Fibroblast of skin of left quadriceps (primary cell): Measurements from ENCODE around the gene PPP1R37.
"Not testable (repeated sequence)": the region's sequence is repeated elsewhere in the genome, so short reads cannot be mapped to it uniquely, and the experiment has no call there.

Experiments
- DNase-seq, 2 experiments: peaks; one replicate each; pipeline ENCODE4 v3.0.0-alpha.2; 2013; ENCODE audit warnings: low read depth in 2 of 2

PPP1R37 gene

DNA sequence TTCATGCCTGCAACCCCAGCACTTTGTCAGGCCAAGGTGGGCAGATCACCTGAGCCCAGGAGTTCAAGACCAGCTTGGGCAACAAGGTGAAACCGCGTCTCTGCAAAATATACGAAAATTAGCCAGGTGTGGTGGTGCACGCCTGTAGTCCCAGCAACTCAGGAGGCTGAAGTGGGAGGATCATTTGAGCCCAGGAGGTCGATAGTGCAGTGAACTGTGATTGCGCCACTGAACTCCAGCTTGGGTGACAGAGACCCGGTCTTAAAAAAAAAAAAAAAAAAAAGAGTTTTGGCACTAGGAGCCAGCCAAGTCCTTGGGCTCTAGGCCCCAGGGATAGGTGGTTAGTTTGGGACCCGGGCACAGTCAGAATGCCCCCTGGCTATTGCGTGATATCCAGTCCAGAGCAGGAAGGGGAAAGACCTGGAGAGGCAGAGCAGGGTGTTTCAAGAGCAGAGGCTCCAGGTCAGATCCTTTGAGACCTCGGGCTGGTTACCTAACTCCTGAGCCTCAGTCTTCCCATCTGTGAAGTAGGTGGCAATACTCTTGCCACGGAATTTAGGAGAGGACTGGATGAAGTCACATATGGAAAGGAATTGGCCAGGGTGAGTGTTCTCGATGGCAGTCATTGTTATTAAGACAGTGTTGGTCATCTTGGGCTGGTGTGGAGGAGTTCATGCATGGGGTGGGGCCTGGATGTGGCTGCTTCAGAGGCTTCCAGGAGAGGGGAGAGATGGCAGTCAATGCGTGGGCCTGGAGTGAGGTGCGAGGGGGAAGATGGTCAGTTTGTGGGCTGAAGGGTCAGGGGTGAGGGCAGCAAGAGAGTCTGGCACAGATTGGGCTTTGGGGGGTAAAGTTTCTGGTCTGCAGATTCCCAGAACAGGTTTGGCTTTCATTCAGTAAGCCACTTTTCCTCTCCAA lies 2.8 kb downstream of the PPP1R37 start:
- no peak for DNase-seq

DNA sequence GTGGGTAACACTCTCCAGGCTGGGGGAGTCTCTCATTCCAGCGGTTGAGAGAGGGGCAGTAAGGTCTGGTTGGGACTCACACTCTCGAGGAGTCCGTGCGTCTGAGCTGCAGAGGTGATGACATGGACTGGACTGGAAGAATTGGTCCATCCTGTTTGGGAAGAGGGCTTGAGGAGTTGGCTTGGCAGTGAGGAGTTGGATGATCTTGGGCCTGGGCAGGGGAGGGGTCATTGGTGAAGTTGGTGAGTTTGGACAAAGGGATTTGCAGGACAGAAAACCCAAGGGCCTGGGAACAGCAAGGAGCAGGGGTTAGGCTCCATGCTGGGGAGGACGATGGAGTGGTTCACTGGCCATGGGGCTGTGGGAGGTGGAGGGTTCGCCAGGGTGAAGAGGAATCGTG lies 3.7 kb downstream of the PPP1R37 start:
- no peak for DNase-seq

DNA sequence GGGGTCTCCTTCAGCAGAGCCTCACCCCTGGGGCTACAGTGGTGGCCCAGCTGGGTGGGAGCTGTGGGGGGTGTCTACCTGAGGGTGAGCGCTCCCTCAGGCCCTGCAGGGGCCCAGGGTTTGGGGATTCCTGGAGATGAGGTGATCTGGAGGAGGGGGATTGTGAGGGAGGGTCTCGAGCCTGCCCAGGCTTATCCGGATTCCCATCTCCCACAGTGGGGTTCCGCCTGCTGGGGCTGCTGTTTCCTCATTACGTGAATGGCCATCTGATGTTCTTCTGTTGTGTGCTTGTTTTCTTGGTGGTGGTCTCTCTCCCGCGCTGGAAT lies 4.4 kb downstream of the PPP1R37 start:
- DNase-seq = no peak

DNA sequence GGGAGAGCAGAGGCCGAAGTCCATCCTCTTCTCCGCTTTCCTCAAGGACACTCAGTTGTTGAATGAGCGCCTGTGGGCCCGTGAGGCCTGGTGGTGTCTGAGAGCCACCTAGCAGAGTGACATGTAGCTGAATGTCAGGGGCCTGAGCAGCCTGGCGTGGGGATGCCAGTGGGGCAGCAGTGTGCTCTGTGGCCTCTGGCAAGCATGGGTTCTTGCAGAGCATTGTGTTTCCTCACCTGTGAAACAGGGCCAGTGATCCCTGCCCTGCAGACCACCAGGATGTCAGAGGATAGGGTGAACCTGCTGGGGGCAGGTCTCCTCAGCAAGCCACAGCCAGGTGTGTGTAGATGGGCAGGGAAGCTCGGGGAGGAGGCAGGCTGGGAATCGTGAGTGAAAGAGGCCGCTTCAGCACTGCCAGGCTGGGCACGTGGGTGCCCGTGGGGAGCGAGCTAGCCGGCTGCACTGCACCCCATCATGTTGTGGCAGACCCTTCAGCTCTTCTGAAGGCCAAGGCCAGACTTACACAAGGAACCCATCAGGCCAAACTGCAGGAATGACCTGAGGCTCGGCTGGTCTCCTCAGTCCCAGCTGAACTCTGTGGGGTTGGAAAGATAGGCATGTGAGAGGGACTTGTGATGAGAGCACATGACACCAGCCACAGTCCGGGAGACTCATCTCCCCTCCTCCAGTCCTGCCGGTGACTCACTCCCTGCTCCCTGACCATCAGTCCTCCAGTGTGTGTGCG lies 5.0 kb downstream of the PPP1R37 start:
- DNase-seq = peak; percentile 53 to 59

DNA sequence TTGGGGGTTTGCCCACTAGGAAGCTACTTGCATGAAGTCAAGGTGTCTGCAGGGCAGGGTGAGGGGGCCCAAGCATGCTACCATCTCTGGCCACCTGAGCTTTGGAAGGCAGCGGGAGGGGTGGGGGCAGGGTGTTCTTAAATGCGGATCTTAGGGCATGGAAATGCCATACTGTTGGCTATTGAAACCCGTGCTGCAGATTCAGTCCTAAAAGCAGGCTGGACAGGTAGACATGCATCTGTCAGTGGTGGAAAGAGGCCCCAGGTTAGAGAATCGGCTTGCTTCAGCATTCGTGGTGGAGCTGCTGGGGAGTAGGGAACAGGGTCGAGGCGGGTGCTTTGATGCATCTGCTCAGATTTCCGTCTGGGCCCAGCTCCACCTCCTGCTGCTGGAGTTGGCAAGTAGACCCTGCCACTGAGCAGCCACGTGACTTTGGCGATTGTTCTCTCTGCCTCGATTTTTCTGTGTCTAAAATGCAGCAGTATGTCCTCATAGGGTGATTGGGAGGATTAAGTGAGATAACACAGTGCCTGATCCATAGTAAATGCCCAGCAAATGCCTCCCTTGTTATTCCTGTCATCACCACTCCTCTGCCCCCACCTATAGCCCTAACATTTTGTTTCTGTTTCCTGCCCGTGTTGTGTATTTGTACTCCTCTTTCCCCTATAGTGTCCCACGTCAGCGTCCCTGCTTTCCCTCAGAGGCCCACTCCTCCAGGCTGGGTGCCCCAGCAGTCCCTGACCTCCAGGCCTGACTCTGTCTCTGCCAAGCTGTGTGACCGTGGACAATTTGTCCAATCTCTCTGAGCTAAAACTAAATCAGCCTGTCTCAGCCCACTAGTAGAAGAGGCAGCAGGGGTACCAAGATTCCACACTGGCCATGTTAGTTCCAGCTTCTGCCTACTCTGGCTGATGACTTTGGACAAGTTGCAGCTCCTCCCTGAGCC lies 5.8 kb downstream of the PPP1R37 start:
- DNase-seq = no peak

DNA sequence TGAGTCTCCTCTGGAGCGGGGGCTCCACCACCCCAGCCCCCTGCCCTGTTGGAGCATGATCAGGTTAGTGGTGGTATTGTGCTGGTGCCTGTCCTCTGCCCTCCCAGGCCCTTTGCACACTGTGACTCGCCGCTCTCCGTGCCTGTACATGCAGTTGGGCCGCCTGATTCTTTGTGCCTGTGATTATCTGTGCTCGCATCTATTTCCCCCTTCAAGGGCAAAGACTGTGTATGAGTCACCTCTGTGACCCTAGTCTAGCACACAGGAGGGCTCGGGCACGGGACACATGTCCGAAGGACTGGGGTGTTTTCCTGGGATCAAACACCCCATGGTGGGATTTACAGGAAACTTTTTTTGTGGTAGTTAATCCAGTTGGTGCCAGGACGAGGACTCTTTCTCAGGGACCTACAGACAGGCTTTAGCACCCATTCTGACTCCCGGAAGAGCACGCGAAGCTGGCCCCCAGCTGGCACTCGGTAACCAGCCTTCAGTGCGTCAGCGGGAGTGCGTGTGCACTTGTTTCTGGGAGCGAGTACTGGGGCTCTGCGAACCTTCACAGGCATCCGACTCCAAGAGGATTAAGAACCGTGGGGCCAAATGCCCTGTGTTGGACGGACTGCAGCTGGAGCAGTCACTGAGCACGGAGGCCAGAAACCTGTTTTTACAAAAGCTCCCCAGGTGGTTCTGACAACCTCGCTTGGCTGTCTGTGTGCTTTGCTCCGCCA lies 6.7 kb downstream of the PPP1R37 start:
- no peak for DNase-seq

DNA sequence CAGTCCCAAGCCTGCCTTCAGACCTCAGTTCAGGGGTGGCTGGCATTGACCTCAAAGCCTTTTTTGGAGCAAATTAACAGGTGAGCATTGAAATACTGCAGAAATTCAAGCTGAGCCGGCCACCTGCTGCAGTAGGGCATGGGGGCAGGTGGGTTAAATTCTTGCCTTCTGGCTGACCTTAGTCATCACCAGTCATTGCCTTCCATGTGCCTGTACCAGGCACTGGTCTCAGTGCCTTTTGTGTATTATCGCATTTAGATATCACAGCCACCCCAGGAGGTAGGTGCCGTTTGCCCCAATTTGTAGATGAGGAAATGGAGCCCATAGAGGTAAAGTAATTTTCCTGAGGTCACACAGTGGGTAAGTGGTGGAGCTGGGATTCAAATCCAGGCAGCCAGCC lies 7.2 kb downstream of the PPP1R37 start:
- no peak for DNase-seq

DNA sequence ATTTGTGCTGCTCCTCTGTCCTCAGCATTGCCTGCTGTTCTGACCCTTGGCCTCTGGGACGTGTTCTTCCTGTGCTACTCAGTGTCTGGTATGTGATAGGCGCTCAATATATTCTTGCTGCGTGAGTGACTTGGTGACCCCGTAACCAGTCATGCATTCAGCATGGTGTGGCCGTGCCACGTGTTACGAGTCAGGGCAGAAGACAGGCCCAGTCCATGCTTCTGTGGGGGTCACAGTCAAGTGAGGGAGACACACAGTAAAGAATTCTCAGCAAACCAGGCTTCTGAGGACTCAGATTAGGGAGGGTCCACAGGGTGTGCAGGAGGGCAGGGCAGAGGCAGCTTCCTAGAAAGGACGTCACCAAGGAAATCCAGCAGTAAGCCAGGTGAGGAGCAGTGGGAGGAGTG lies 7.9 kb downstream of the PPP1R37 start:
- DNase-seq = no peak

DNA sequence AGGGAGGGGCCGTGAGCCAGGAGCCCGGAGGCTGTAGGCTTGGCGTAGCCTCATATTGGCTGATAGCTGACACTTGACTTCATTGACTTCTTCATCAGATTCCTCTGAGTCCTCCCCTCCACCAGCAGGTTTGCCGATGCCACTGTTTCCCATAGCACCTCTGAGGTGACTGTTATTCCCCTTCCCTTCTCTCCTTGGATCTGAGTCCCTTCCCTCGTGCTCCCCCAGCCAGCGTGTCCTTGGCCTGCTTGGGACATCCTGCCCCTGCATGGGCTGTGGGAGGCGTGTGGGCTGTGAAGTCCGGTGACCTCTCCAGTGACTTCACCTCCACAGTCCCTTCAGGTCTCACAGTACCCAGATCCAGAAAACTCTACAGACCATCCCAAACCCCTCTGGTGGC lies 8.8 kb downstream of the PPP1R37 start:
- no peak for DNase-seq

DNA sequence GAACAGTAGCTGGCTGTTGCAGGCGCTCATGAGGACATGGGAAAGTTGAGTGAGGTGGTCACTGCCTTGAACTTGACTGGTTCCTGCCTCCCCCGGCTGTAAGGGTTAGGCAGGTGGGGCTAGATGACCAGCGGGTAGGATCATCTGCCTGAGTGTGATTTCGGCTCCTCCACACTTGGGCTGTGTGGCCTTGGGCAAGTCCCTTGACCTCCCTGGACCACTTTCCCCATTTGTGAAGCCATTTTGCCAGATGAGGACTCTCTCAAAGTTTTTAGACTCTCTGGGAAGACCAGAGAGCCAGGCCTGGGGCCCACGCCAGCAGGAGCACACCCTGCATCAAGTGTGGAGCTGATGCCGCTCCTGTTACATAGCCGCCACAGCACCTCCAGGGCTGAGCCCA lies 9.5 kb downstream of the PPP1R37 start:
- no peak for DNase-seq

DNA sequence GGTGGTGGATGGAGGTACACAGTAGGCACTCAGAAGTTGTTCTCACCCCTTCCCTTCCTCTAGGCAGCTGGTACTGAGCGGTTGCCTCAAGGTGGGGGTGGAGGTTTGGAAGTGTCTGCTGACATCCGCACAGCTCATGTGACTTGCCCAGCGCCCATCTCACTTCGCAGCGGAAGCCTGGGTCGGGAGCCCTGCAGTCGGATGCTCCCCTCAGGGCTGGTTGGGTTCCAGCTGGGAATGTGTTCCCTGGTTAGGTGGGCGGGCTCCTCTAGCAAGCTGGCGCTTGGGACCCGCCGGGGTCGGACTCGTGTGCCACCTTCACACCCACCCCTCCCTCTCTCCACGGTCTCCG lies 10.2 kb downstream of the PPP1R37 start:
- no peak for DNase-seq

DNA sequence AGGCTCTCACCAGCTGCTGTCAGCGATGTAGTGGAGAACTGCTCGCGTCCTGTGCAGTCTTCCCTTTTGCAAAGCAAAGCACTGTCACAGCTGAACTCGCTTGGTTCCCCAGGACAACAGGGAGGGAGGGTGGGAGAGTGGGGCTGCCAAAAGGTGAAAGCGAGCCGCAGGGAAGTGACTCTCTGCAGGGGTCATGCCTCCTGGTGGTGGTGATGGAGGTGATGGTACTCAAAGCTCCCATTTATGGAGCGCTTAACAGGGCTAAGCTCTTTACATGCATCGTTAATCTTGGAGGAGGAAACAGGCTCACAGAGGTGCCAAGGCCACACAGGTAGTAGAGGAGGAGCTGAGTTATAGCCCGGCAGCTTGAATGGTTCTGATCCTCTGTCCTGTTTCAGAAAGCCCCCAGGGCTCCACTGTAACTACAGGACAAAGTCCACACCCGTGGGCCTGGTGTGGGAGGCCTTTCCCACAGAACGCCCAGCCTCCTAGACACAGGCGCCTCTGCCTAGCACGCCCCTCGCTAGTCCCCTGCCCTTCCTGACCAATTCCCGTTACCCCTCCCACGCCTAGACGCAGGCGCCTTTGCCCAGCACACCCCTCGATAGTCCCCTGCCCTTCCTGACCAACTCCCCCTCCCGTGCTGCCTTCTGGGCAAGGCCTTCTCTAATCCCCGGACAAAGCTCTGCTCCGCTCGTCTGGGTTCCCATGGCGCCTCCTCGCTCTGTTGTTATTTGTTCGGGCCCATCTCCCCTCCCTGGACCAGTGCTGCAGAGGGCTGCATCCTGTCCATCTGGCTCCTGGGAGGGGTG lies 10.7 kb downstream of the PPP1R37 start:
- no peak for DNase-seq

DNA sequence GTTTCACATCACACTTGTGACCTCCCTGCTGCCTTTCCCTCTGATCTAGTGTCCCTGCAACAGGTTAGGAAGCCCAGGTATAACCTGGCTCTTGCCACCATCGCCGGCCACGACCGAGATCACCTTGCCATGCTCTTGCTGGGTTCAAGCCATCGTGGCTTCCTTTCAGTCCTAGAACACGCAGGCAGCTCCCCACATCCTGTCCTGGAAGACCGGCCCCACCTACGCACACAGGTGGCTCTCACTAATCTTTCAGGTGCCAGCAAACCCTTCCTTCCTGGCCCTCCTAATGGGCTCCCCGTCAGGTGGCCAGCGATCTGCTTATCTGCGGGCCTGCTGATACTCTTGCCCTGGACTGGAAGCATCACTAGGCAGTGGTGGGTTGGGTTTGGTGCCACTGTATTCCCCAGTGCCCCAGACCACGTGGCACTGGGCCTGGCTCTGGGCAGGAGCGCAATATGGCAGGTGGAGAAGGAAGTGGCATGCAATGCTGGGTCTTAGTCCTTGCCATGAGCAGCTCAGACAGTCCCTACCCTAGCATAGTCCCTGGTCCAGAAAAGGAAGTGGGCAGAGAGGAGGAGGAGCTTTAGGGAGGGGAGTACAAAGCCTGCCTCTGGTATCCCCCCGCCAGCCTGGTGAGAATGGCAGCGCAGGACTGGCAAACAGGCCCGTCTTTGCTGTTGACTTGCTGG lies 11.8 kb downstream of the PPP1R37 start:
- DNase-seq = no peak

DNA sequence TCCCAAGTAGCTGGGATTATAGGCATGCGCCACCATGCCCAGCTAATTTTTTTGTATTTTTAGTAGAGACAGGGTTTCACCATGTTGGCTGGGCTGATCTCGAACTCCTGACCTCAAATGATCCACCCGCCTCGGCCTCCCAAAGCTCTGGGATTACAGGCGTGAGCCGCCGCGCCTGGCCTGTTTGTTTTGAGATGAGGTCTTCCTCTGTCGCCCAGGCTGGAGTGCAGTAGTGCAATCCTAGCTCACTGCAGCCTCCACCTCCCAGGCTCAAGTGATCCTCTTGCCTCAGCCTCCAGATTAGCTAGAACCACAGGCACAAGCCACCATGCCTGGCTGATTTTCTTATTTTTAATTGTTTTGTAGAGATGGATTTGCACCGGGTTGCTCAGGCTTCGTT lies 13.4 kb downstream of the PPP1R37 start:
- not testable (repeated sequence) for DNase-seq

DNA sequence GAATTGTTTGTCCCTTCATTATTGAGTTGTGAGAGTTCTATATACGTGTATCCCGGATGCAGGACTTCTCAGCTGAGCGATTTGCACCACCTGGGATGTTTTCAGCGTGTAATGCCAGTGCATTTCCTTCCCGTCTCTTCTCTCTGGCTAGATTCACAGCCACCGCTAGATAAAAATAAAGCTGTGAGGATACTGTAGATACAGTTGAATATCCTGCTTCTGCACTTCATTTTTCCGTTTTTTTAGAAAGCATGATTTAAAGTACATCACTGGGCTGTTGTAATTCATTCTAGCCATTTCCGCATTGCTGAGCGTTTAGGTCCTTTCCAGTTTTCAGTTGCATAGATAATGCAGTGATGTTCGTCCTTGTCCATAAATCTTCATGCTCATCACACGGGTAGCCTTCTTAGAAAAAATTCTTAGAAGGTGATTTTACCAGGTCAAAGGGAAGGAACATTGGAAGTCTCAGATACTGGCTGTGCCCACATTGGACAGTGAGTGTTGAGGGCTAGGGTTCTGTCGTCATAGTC lies 14.7 kb downstream of the PPP1R37 start:
- no peak for DNase-seq

DNA sequence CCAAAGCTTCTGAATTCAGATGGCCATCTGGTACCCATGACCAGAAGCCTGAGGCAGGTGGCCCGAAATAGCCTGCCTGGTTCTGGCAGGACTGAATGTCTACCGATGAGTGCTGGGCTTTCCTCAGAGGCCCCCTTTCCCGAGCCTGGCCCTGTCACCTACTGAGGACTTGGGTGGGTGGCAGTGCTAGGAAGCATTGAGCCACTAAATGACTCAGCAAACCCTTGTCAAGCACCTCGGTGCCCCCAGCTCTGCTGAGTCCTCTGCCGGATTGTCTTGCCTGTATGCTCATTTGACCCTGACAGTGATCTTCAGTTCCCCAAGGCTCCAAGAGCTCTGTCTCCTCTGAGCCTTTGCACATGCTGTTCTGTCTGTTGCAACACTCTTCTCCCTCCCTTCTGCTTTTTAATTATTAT lies 17.9 kb downstream of the PPP1R37 start:
- DNase-seq = no peak

DNA sequence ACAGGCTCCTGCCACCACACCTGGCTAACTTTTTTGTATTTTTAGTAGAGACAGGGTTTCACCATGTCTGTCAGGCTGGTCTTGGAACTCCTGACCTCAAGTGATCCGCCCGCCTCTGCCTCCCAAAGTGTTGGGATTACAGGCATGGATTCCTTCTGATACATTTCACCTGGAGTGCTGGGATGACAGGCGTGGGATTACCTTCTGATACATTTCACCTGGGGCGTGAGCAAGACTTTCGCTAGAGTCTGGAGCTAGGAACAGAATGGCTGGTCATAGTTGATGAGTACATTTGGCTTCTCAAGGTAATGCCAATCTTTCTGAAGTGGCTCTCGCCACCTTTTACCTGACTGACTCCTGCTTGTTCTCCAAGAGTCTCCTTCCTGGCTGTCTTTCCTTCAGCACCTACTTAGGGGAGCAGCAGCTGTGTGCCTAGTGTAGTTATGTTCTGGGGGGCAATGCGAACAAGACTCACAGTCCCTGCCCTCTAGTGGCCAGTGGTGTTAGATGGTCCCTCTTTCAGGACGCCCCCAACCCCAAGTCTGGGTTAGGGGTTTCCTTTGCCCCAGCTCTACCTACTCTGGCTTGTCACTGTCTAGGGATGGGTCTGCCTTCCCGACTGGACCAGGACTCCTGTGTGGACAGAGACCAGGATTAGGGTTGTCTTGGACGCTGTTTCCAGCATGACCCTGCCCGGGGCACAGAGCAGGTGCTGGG lies 19.3 kb downstream of the PPP1R37 start:
- DNase-seq = no peak

DNA sequence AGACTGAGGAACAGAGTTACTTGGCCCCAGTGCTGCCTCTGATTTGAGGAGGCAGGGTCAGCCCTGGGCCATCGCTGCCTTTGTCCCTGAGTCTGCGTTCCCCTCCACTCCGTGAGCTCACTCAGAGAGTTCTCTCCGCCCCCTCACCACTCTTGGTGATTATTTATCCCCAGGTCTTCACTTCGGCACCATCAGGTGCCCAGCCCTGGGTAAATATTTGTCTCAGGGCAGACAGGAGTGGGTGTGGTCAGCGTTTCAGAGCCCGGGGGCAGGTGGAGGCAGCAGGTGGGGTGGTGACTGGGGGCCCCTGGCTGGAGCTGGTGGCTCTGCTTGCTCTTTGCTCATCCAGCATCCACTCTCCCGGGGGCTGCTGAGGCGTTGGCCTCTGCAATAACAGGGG lies 20.6 kb downstream of the PPP1R37 start:
- DNase-seq = no peak

DNA sequence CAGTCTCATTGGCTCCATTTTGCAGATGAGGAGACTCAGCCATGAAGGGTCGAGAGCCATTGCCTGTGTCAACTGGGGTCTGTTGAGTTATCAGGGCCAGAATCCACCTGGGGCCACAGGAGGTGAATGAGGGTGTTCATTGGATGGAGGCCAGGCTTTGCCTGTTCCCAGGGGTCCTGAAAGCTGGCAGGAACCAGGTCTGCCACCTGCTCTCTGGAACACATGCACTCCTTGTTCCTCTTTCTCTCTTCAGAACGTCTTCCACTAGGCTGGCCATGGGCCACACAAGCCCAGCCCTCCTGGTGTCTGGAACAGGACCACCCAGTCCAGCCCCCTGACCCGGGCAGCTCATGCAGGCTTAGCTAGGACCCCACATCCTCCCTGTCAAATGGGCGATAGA lies 21.1 kb downstream of the PPP1R37 start:
- DNase-seq = no peak
